Gastroesophageal sphincter (tissue), 3 donors: Measurements from ENCODE around the gene CUBN.

ENCODE experiments used
- EP300 ChIP-seq: sonication (generic); formaldehyde crosslinking; IDR thresholded peaks from one replicate; pipeline ENCODE4 v1.6.1; 2017; ENCODE audit warnings: antibody characterized with exemption, mild to moderate bottlenecking
- POLR2A ChIP-seq, 2 donors: fragments of 450-650 bp; IDR thresholded peaks; one replicate each; pipeline ENCODE4 v1.6.1; 2017; ENCODE audit warnings: antibody characterized with exemption in 2 of 2, mild to moderate bottlenecking in 2 of 2, moderate library complexity in 1 of 2
- POLR2AphosphoS5 ChIP-seq: sonication (generic); formaldehyde crosslinking; IDR thresholded peaks from one replicate; pipeline ENCODE4 v1.6.1; 2017; ENCODE audit warnings: antibody characterized with exemption
- TF ChIP-seq, protein P1 (sequence below), 4 experiments: fragments of 200-600 bp in 2 of 4; fragments of 450-650 bp in 2 of 4; sonication (generic) in 1 of 4; IDR thresholded peaks; one replicate each; pipeline ENCODE4 v1.5.1; 2017 to 2019; ENCODE audit warnings: antibody characterized with exemption in 4 of 4, mild to moderate bottlenecking in 2 of 4, moderate library complexity in 2 of 4

DNA sequence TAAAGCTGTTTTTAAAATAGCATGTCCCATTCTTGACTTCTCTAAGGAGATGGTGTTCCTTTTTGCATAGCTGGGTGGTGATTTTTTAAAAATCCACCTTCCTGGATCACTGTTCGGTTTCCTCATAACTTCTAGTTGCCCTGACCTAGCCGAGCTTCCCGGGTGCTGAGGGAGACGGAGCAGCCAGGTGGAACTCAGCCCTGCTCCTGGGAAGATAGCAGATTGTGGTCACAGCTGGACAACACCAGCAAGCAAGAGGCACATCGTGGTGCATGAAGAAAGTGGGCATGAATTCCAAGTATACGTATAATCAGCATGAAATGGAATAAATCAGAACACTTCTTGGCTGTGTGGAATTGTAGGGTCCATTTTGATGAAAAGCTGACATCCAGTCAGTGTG is 238.9 kb downstream of the CUBN start:
- TF ChIP-seq POLR2AphosphoS5 (no peak), POLR2A (IDR thresholded peaks at IDR 0.05) (no peak), EP300 (no peak)
- TF ChIP-seq, protein P1, sequence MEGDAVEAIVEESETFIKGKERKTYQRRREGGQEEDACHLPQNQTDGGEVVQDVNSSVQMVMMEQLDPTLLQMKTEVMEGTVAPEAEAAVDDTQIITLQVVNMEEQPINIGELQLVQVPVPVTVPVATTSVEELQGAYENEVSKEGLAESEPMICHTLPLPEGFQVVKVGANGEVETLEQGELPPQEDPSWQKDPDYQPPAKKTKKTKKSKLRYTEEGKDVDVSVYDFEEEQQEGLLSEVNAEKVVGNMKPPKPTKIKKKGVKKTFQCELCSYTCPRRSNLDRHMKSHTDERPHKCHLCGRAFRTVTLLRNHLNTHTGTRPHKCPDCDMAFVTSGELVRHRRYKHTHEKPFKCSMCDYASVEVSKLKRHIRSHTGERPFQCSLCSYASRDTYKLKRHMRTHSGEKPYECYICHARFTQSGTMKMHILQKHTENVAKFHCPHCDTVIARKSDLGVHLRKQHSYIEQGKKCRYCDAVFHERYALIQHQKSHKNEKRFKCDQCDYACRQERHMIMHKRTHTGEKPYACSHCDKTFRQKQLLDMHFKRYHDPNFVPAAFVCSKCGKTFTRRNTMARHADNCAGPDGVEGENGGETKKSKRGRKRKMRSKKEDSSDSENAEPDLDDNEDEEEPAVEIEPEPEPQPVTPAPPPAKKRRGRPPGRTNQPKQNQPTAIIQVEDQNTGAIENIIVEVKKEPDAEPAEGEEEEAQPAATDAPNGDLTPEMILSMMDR (IDR thresholded peaks at IDR 0.05) = no peak
